AG08395 (cell line): Measurements from ENCODE around the gene COL5A1.

Experiments
- DNase-seq: peaks from one replicate; pipeline ENCODE4 v3.0.0; 2012; ENCODE audit warnings: mixed read lengths, low spot score

The COL5A1 gene

GRCh38 chr9:134877541-134877940 is 235.9 kb downstream of the COL5A1 start:
- DNase-seq = no peak

DNA sequence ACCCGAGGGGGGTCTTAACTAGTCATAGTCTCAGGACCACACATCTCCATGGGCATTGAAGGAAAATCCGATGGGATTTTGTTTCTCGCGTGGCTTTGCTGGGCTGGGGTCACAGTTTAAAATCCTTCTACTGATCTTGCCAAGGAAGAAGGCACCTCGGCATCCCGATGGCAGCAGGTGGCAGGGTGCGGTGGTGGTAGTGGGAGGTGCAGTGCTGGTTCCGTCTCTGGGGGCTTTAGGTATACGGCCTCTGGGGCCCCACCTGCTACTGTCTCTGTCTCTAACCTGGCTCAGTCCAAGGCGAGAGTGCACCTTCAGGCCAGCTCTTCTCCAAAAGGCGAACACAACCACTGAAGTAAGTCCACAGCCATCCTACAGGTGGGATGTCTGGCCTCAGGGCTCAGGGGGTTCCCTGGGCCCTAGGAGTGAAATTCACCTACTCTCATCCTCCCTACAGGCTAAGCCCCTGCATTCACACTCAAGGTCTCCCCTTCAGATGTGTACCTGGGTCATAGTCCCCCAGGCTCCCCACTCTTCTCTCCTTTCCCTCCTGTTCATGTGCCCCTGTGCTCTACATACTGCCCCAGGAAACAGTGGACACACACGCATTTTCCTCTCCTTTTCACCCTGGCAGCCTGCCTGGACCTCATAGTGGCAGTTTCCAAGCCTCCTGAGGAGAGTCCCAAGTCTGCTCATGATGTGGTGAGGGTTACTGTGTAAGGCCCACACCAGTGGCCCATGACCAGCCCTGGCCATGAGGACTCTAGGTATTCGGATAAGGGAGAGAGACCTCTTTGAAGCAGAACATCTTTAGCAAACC is 238.3 kb downstream of the COL5A1 start:
- no peak for DNase-seq

- DNase-seq = no peak
These were observed 239.1 kb downstream of the COL5A1 start, which contains the start of gene FCN2 for GRCh38 chr9:134880484-134881312. FCN2 (plus strand) TSS chr9:134880810; CDS start chr9:134880822, 12 bp downstream.

DNA sequence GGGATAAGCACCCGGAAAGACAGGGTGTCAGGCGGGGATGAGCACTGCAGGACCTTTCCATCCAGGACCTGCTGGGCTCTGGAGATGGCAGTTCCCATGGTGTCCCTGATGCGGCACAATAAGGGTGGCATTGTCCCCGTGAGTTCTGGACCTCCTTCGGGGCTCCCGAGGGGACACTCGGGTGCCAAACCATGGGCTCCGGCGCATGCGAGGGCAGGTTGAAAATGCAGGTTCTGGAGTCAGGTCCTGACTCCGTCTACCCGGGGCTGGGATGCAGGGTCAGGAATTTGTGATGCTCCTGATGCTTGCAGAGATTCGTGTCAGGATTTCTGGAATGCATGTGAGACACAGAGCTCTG is 239.7 kb downstream of the COL5A1 start:
- DNase-seq = no peak

GRCh38 chr9:134882204-134882785 is 240.7 kb downstream of the COL5A1 start:
- DNase-seq = no peak

- no peak for DNase-seq
These were observed 241.6 kb downstream of the COL5A1 start for GRCh38 chr9:134883040-134883782.

- no peak for DNase-seq
These were observed 242.9 kb downstream of the COL5A1 start for GRCh38 chr9:134884492-134884891.

DNA sequence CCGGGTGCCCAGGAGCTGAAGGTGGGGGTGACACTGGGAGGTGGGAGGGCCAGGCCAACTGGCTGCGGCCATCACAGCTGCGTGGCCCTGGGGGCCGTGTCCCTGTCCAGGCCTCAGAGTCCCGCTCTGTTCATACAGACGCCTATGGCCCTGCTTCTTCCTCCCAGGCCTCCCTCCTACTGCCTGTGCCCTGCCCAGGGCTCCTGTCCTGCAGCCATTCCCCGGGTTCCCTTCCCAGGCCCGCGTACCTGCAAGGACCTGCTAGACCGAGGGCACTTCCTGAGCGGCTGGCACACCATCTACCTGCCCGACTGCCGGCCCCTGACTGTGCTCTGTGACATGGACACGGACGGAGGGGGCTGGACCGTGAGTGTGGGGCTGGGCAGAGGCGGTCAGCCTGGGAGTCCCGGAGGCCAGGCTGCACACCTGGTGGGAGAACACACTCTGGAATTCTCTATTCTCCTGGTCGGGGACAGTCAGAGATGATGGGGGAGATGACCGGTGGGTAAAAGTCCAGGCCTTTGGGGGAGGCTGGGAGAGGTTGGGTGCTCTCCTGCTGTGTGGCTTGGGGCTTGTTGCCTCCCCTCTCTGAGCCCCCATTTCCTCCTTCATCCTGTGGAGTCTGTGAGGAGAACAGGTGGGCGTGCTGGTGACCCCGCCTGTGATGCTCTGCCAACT is 243.5 kb downstream of the COL5A1 start:
- no peak for DNase-seq

DNA sequence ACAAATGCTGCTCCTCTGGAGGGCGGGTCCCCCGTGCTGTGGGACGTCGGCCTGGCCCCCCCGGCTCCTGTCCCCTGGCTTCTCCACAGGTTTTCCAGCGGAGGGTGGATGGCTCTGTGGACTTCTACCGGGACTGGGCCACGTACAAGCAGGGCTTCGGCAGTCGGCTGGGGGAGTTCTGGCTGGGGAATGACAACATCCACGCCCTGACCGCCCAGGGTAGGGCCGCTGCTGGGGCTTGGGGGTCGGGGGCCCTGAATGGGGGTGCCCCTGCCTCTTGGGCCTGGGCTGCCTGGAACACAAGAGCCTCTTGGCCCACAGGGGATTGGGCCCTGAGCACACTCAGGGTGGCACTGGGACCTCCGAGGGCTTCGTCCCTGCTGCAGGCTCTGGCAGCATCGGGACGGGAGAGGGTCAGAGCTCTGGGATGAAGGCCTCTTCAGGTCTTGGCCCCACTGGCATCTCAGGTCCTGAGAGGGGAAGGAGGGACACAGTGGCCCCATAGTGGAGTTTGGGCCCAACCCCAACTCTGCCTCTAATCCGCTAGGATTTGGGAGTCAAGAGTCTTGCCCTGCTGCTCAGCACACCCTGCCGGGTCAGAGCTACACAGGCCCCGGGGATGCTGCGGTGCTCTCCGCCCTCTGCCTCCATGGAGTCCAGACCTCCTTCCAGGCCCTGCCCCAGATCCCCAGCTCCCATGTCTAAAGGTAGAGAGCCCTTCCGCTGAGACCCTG is 244.2 kb downstream of the COL5A1 start:
- no peak for DNase-seq

DNA sequence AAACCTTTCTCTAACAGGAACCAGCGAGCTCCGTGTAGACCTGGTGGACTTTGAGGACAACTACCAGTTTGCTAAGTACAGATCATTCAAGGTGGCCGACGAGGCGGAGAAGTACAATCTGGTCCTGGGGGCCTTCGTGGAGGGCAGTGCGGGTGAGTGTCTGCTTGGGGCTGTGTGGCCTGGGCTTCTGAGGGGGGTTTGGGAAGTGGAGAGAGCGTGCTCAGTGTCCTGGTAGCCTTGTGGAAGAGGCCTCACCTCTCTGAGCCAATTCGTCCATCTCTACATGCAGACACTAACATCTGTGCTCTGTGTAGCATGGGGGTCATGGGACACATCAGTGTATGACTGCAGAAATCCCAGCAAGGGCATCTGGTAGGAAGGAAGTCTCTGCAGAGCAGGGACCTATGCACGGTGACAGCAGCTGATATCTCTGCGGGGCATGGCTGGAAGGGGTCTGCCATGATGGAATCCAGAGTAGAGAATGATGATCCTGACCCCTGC is 244.9 kb downstream of the COL5A1 start:
- no peak for DNase-seq

DNA sequence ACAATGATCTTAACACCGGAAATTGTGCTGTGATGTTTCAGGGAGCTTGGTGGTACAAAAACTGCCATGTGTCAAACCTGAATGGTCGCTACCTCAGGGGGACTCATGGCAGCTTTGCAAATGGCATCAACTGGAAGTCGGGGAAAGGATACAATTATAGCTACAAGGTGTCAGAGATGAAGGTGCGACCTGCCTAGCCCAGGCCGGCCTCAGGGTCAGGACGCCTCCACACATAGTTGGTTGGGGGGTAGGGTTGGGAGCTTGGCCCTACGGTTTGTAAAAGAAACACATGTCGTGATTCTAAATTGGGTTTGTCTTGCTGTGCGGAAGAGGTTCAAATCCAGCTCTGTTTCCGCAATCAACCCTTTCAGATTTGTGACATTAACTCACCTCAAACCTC is 245.6 kb downstream of the COL5A1 start:
- no peak for DNase-seq

GRCh38 chr9:134887686-134888602 is 246.3 kb downstream of the COL5A1 start:
- no peak for DNase-seq

DNA sequence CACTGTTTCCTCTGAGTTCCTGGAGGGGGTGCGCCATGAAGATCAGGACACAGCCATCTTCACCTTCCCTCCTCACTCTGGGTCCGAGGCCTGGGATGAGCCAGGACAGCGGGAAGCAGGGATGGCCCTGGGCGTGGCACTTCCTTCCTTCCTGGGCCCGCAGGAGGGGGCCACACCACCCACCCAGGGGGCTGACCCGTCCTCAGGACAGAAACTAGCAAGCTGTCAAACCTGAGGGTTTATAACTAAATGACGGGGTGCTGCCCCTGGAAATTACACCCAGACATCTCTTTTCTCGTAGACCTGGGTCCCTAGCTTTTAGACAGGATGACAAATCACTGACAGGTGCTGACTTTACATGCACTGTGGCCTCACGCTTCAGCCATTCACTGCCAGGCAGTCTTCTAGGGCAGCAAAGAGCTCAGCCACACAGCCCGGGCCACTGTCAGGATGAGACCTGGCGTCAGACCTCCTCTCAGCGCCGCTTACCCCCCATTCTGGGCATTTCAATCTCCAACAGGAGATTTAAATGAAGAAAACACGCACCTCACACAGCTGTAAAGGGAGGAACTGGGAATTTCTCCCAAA is 247.1 kb downstream of the COL5A1 start:
- DNase-seq = no peak

DNA sequence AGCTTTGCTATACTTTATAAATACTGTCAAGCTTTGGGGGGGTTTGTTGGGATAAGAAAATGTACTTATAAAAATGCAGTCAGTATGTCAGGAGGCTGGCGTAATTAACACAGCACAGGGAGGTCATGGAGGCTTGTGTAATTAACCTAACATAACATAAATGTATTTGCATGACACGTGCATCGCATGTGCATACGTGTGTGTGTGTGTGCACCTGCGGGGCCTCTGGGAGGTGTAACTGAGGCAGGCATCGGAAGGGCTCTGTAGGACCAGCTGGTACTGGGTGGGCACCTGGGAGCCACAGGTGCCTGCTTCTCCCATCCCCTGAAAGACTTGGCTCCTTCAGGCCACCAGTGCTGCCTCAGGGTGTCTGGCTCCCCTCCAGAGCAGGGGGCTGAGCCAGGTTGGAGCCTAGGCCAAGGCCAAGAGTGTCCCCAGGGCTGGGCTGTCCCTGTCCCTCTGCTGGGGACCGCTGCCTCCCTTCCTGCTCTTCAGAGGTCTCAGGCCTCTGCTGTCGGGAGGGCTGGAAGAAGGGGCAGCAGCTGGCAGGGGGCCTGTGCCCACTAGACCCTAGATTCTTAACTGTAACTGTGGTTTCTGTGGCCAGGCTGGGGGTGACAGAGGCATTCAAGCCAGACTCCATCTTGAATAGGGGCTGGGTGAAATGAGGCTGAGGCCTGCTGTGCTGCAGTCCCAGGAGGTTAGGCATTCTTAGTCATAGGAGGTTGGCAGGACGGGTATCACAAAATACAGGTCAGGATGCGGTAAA is 248.0 kb downstream of the COL5A1 start:
- no peak for DNase-seq

GRCh38 chr9:134890155-134890495 is 248.5 kb downstream of the COL5A1 start:
- no peak for DNase-seq

- DNase-seq = no peak
These were observed 249.4 kb downstream of the COL5A1 start for GRCh38 chr9:134891053-134891452.

- no peak for DNase-seq
These were observed 250.1 kb downstream of the COL5A1 start for GRCh38 chr9:134891713-134892112.

- DNase-seq = no peak
These were observed 250.6 kb downstream of the COL5A1 start for GRCh38 chr9:134892221-134892620.
